ENCODE data around the gene PJA2.
"Not testable (repeated sequence)": the region's sequence is repeated elsewhere in the genome, so short reads cannot be mapped to it uniquely, and the experiment has no call there.

Gene PJA2, protein sequence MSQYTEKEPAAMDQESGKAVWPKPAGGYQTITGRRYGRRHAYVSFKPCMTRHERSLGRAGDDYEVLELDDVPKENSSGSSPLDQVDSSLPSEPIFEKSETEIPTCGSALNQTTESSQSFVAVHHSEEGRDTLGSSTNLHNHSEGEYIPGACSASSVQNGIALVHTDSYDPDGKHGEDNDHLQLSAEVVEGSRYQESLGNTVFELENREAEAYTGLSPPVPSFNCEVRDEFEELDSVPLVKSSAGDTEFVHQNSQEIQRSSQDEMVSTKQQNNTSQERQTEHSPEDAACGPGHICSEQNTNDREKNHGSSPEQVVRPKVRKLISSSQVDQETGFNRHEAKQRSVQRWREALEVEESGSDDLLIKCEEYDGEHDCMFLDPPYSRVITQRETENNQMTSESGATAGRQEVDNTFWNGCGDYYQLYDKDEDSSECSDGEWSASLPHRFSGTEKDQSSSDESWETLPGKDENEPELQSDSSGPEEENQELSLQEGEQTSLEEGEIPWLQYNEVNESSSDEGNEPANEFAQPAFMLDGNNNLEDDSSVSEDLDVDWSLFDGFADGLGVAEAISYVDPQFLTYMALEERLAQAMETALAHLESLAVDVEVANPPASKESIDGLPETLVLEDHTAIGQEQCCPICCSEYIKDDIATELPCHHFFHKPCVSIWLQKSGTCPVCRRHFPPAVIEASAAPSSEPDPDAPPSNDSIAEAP

DNA sequence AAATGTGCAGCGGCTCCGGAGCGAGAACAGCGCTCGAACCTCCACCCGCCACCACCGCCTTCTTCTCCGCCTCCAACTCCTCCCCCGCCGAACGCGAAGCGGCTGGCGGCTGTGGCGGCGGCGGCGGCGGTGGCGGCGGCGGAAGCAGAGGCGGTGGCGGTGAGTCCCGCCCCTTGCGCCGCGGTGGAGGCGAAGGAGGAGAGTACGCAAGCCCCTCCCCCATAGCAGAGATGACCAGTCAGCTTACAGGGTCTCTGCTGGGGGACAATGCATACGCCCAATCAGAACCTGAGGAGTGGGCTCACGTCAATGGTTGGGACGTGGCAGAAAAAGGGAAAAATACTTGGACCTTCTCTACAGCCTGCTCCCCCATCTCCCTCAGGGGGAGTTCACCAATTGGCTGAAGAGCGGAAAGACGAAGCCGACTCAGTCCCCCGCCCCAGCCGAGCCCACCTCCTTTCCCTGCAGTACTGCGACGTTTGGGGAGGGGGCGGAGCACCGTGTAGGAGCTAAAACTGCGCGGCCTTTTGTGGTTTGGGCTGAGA, at the start of gene PJA2:
Gene PJA2 (minus strand): TSS at position 131 of the 545 bp plus-strand sequence. CDS start 26,541 bp downstream, outside the sequence.
- peak; percentile 94 for DNase-seq

- no peak for DNase-seq
Observed at GRCh38 chr5:109455598-109456096, 45.9 kb upstream of the PJA2 start.

GRCh38 chr5:109454731-109455505, 45.1 kb upstream of the PJA2 start:
- no peak for DNase-seq

DNA sequence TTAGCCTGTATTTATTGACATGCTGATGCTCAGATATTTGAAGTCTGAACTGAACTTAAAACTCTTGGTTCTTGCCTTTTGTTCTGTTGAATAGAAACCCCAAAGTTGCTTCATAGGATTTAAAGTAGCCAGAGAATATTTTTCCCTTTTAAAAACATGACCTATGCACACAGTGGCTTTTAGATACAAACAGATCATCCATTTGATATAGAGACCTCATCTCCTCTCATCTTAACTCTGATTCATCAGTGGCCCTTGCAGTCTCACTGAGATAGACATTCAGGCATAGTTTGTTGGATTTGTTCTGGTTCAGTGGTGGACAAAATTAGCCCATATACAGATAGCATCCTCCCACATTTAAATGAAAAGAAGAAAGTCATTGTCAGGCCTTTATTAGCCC, 43.5 kb upstream of the PJA2 start:
- DNase-seq, result no peak

DNA sequence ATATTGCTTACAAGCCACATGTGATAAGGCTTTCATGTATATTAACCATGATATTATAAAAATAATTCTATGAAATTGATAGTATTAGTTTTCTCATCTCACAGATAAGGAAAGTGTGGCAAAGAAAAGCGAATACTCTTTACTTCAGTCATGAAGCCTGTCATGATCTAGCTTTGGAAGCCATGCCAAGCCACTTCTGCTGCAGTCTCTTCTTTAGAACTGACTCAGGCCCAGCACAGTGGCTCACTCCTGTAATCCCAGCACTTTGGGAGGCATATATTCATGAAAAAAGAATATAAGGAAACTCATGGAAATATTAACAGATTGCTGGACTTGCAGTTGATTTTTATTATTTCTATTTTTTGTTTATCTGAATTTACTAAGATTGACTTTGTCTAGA, 42.9 kb upstream of the PJA2 start:
- DNase-seq, result no peak

- no peak for DNase-seq
Observed at GRCh38 chr5:109451146-109451545, 41.4 kb upstream of the PJA2 start.

- DNase-seq, result no peak
Observed at GRCh38 chr5:109450129-109450877, 40.5 kb upstream of the PJA2 start.

DNA sequence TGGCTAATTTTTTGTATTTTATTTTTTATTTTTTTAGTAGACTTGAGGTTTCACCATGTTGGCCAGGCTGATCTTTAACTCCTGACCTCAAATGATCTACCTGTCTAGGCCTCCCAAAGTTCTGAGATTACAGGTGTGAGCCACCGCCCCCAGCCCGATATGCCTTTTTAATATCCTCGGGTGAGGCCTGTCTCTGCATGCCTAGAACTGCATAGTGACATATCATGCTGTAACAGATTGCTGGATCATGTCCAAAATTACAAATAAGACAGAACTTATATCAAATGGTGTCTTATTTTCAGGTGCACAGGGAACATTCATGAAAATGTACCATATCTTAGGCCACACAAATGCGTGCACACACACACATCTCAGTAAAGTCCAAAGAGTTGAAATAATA, 39.1 kb upstream of the PJA2 start:
- DNase-seq, result peak; percentile 3

DNA sequence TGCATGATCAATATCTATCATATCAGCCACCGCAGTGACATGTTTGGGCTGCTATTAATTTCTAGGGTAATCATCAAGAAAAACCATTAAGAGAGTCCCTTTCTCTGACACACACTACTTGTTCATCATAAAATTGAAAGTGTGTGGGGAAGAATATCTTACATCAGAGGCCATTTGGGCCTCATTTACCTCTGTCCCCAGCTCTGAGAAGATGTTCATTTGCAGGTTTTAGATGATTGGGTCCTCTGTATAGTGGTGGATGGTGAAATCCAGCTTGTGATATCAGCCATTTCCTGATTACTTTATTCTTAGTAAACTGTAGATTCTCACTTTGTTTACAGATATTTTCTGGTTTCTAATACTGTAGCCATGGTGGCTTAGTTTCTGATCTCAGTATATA, 29.8 kb upstream of the PJA2 start:
- DNase-seq, result no peak

DNA sequence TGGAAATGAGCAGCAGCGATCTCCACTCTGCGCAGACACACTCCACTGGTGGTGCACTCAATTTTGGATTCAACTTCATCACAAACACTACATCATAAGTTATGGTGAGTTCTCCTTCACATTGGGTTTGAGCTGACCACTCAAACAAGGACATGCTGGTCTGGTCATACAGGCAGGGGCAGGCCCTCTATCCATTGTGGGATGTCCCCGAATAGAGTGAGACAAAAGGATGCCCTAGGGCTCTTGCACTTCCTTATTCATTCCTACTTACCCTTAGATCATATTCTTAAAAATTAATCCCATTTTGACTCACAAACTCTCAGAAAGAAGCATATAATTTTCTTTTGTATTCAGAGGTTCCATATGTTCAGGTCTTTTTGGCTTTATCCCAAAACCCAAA, 16.3 kb upstream of the PJA2 start:
- DNase-seq, result no peak

DNA sequence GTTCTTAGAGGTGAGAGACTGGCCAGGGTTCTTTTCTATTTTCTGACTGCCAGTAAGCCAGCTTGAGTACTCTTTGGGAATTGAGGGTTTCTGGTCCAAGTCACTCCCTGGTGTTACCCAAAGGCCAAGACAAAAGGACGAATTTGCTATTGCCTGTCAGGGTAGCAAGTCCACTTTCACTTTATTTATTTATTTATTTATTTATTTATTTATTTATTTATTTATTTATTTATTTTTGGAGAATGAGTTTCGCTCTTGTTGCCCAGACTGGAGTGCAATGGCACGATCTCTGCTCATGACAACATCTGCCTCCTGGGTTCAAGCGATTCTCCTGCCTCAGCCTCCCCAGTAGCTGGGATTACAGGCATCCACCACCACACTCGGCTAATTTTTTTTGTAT, 15.7 kb upstream of the PJA2 start:
- not testable (repeated sequence) for DNase-seq

DNA sequence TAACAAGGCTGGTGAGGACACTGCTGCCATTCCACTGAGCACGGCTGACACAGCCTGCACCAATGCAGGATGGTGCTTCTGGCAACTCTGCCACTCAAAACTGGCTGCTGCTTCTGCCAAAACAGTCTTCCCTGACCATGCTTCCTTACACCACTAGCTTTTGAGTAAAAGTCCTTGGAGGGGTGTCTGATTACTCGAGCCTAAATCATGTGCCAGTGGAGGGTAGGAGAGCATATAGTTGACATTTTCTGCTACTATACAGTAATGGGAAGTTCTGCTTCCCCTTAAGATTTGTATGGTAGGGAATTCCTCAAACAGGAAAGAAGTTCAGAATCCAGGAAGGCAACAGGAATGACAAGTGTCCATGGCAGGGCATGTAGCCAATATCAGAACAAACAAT, 12.2 kb upstream of the PJA2 start:
- no peak for DNase-seq

DNA sequence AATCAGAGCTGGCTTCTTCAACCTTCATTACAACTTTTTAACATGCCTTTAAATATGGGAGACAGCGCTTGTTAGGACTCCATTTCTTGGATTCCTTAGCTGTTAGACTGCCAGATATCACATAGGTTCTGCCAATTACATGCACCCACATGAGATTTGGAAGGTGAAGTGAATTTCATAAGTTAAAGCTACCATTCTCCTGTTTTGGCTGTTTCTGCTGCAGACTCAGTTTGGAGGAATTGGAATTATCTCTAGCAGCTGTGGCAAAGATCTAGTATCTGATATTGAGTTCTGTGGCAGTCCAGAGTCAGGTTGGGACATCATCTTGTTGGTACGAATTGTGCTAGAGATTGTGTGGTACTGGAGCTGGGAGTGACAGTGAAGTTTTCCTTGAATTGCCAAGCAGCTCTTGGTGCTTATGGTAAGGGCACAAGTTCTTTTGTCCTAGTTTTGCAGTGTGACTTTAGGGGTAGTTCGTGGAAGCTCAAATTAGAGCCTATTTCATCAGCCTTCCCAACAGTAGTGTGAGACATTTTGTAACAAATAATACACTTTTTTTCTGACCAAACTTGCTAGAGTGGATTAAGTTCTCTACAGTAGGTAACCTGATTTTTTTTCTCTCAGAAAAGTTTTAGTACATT, 9.1 kb upstream of the PJA2 start:
- DNase-seq, result no peak

DNA sequence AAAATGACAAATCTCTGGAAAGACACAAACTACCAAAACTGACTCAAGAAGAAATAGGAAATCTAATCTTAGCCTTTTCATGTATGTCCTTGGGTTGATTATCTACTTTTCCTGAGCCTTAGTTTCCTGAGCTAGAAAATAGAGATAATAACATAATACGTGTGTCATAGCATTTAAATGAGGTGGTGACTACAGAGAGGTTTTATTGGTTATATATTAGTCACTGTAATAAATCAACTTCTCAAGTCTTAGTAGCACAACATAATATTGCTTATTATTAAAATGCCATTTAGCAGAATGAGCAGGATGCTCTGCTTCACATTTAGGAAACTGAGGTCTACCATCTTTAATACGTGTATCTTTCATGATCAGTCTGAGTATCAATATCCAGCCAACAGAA, 7.1 kb upstream of the PJA2 start:
- DNase-seq, result no peak

GRCh38 chr5:109413921-109414461, 4.2 kb upstream of the PJA2 start:
- DNase-seq, result not testable (repeated sequence)

DNA sequence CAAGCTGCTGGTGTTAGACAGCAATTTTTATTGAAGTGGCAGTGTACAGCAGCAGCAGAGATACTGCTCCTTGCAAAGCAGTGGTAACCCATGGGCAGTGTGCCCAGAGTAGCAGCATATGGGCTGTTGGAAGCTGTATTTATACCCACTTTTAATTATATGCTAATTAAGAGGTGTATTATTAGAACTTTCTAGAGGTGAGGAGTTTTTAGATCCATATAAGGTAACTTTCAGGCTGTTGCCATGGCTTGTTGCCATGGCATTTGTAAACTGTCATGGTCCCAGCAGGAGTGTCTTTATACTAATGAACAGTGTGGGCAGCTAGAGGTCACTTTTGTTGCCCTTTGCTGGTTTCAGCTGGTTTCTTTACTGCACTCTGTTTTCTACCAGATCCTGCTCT, 3.7 kb upstream of the PJA2 start:
- DNase-seq, result no peak

DNA sequence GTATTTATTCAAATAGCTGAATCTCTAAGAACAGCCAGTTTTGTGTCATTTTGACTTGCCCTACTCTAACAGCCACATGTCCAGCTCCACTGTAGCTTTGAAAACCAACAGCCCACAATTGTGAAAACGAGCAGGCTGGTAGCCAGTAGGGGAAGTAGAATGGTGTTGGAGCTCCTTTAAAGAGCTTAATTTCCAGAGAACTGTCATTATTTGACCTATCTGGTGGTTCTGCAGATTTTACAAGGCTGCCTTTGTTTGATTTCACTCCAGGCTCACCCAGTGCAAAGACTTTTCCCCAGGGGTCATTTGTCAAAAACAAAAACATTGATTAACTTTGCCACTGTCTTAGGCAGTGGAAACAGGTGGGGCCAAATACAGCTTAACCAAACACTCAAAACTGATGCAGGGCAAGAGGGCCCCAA, 3.2 kb upstream of the PJA2 start:
- DNase-seq, result no peak

- no peak for DNase-seq
Observed at GRCh38 chr5:109411627-109412026, 1.9 kb upstream of the PJA2 start.

DNA sequence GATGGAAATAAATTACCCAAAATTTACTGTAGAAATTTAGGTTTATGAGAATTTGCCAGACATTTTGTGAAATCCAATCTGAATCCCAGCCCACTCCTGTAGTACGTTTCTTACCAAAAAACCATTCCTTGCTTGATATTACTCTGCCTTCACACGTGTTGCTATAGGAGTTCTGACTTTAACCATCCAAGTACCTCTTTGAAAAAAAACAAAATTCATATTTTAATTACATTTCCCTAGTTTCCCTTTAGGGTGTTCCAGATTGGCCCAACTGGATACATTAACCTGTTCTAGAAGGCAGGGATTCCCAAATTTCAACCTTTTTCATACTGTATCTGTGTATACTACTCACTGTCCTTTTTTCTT, 1.4 kb upstream of the PJA2 start:
- no peak for DNase-seq

GRCh38 chr5:109410389-109411148, 795 bp upstream of the PJA2 start:
- DNase-seq, result no peak
